Smooth muscle cell (in vitro differentiated cells): ENCODE measurements around the gene FGGY. TPM values are rescaled to one million over a fixed set of nuclear protein-coding genes. Genes with fewer than 3 reads are reported as not detected.
"Not testable (repeated sequence)": the region's sequence is repeated elsewhere in the genome, so short reads cannot be mapped to it uniquely, and the experiment has no call there.

Experiments
- DNase-seq: peaks from one replicate; lab custom pipeline; 2025; ENCODE audit not compliant: unreplicated experiment; lab: John Stamatoyannopoulos, UW
- H2AFZ ChIP-seq: fragments of 200-600 bp; sonication (generic); 2 replicates; pipeline ENCODE4 v1.6.0; 2016; ENCODE audit warnings: antibody characterized with exemption, low read depth, mild to moderate bottlenecking
- H3F3A ChIP-seq: fragments of 200-600 bp; sonication (generic); 2 replicates; pipeline ENCODE4 v1.6.0; 2017; ENCODE audit warnings: antibody characterized with exemption, low read depth
- H3K27ac ChIP-seq: fragments of 200-600 bp; sonication (generic); 2 replicates; pipeline ENCODE4 v1.5.1; 2016; ENCODE audit warnings: low read depth, mild to moderate bottlenecking
- H3K27me3 ChIP-seq: fragments of 200-600 bp; sonication (generic); 2 replicates; pipeline ENCODE4 v1.6.1; 2016; ENCODE audit warnings: low read depth, mild to moderate bottlenecking
- H3K36me3 ChIP-seq: fragments of 200-600 bp; sonication (generic); 2 replicates; pipeline ENCODE4 v1.5.1; 2016; ENCODE audit warnings: low read depth
- H3K4me1 ChIP-seq: fragments of 200-600 bp; sonication (generic); 2 replicates; pipeline ENCODE4 v1.5.1; 2016; ENCODE audit warnings: low read depth
- H3K4me2 ChIP-seq: fragments of 200-600 bp; sonication (generic); 2 replicates; pipeline ENCODE4 v1.6.0; 2016; ENCODE audit warnings: mild to moderate bottlenecking
- H3K4me3 ChIP-seq: fragments of 200-600 bp; sonication (generic); 2 replicates; pipeline ENCODE4 v1.5.1; 2016; ENCODE audit warnings: mild to moderate bottlenecking
- H3K79me2 ChIP-seq: fragments of 200-600 bp; sonication (generic); 2 replicates; pipeline ENCODE4 v1.6.0; 2016; ENCODE audit warnings: low read depth, mild to moderate bottlenecking
- H3K9ac ChIP-seq: fragments of 200-600 bp; sonication (generic); 2 replicates; pipeline ENCODE4 v1.6.0; 2016; ENCODE audit warnings: low read depth
- H3K9me3 ChIP-seq: fragments of 200-600 bp; sonication (generic); replicated peaks from 2 replicates; pipeline ENCODE4 v1.5.1; 2016; ENCODE audit warnings: low read depth
- H4K20me1 ChIP-seq: fragments of 200-600 bp; sonication (generic); 2 replicates; pipeline ENCODE4 v1.6.0; 2016; ENCODE audit warnings: low read depth
- WGBS: methylation state at CpG from one replicate; pipeline ENCODE4 v1.1.7; 2016; ENCODE audit warnings: low lambda C conversion rate; 5-methylcytosine and 5-hydroxymethylcytosine counted together
- polyA plus RNA-seq: library from polyadenylated mRNA; unstranded; fragments of >200 nt; fragmentation: Nextera tagmentation; extraction: Ambion mirVana; gene quantifications from 2 replicates; pipeline ENCODE4 v1.2.1, GENCODE V29; 2016
- total RNA-seq: library from RNA; depleted of rRNA; stranded (reverse); fragments of >200 nt; gene quantifications from 2 replicates; pipeline ENCODE4 v1.2.3, GENCODE V29; 2014
- TF ChIP-seq, protein P1 (sequence below): fragments of 200-600 bp; sonication (generic); IDR thresholded peaks from 2 replicates; pipeline ENCODE4 v1.5.1; 2017; ENCODE audit warnings: borderline replicate concordance, mild to moderate bottlenecking, antibody characterized with exemption; ENCODE audit not compliant: insufficient read depth, poor library complexity, severe bottlenecking

The FGGY gene
- total and polyA plus RNA-seq, 2 experiments from 2014 or later: 5.1 to 9.2 TPM

DNA sequence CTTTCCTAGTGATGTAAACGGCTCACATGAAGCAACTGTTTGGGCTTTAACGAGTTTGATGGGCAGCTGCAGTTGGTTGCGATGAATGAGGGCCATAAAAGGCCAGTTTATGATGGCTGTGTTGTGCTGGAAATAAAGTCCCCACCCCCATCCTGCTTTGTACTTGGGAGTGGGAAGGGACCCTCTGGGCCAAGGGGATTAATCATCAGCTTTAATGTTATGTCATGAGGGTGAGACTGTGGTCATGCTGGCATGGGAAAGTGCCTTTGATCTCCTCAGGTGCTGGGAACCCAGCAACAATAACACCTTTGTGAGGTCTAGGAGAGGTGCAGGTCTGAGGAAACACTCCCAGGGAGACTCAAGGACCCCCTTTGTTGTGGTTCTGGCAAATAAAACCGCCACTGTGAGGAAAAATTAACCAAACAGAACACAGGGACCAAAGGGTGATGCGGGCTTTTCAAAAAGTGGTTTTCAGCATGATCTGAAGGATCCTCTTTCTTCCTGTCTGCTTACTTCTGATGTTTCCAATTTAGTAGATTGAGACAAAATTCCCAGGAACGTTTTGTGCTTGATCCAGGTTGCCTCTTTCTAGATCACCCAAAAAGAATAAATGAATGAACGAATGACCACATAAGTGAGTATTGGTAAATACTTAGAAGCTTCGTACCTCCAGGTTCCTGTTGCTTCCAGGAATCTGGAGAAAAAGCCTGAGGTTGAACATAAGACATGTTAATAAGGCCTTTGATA is 260.1 kb downstream of the FGGY start:
- TF ChIP-seq, protein P1, sequence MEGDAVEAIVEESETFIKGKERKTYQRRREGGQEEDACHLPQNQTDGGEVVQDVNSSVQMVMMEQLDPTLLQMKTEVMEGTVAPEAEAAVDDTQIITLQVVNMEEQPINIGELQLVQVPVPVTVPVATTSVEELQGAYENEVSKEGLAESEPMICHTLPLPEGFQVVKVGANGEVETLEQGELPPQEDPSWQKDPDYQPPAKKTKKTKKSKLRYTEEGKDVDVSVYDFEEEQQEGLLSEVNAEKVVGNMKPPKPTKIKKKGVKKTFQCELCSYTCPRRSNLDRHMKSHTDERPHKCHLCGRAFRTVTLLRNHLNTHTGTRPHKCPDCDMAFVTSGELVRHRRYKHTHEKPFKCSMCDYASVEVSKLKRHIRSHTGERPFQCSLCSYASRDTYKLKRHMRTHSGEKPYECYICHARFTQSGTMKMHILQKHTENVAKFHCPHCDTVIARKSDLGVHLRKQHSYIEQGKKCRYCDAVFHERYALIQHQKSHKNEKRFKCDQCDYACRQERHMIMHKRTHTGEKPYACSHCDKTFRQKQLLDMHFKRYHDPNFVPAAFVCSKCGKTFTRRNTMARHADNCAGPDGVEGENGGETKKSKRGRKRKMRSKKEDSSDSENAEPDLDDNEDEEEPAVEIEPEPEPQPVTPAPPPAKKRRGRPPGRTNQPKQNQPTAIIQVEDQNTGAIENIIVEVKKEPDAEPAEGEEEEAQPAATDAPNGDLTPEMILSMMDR: no peak
- no peak overlapping the region for H3K4me3 ChIP-seq
- no peak overlapping the region for H3K9ac ChIP-seq
- H3K27ac ChIP-seq: no peak overlapping the region
- H3K27me3 ChIP-seq: no peaks in the 10 kb centered on the region
- WGBS: 78% methylated on average over 8 of the region's 8 CpGs
- peaks cover 6% of the 10 kb centered on the region for H3K4me1 ChIP-seq
- no peak overlapping the region for H2AFZ ChIP-seq
- no peaks in the 10 kb centered on the region for H3F3A ChIP-seq
- H3K36me3 ChIP-seq: no peaks in the 10 kb centered on the region
- no peaks in the 10 kb centered on the region for H3K9me3 ChIP-seq
- DNase-seq: no peak
- no peaks in the 10 kb centered on the region for H4K20me1 ChIP-seq
- no peak overlapping the region for H3K4me2 ChIP-seq
- H3K79me2 ChIP-seq: no peaks in the 10 kb centered on the region

DNA sequence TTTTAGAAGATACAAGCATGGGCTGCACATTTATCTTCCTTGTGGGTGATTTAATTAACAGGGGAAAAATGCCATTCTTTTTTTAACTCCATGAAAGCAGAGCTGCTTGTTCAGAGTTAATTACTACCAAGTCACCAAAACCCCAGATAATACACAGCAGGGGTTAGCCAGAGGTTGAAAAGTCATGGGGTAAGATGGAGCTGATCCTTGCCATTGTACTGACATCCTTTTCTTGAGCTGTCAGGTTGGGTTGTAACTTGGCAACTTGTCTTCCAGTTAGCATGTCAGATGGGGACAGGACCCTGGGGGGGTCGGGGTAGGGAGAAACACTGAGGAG is 260.6 kb downstream of the FGGY start:
- no peak overlapping the region for H3K4me3 ChIP-seq
- 100% methylated on average over 1 of the region's 1 CpG for WGBS
- TF ChIP-seq, protein P1: no peak
- H3K9me3 ChIP-seq: no peaks in the 10 kb centered on the region
- DNase-seq: no peak
- no peaks in the 10 kb centered on the region for H4K20me1 ChIP-seq
- H3K4me2 ChIP-seq: no peak overlapping the region
- no peaks in the 10 kb centered on the region for H3F3A ChIP-seq
- no peak overlapping the region for H3K9ac ChIP-seq
- H3K27ac ChIP-seq: no peak overlapping the region
- no peak overlapping the region for H2AFZ ChIP-seq
- H3K4me1 ChIP-seq: peaks cover 6% of the 10 kb centered on the region
- H3K36me3 ChIP-seq: no peaks in the 10 kb centered on the region
- H3K27me3 ChIP-seq: no peaks in the 10 kb centered on the region
- H3K79me2 ChIP-seq: no peaks in the 10 kb centered on the region

DNA sequence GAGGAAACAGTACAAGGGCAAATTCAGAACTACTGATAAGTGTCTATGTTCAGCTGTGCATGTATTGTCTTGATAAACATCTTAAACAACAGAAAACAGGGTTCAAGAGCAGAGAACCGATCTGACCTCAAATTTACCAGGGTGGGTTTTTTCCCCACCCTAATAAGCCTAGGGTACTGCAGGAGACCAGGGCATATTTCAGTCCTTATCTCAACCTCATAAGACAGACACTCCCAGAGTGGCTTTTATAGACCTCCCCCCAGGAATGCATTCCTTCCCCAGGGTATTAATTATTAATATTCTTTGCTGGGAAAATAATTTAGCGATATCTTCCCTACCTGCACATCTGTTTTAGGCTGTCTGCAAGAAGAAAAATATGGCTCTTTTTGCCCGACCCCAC is 261.7 kb downstream of the FGGY start:
- not testable (repeated sequence) for H3K27me3 ChIP-seq, H3K27ac ChIP-seq, H4K20me1 ChIP-seq, H3K9ac ChIP-seq, H2AFZ ChIP-seq, H3K4me2 ChIP-seq, DNase-seq, H3K4me3 ChIP-seq, H3K4me1 ChIP-seq, H3K9me3 ChIP-seq, H3F3A ChIP-seq, H3K36me3 ChIP-seq, H3K79me2 ChIP-seq
- 94% methylated on average over 3 of the region's 3 CpGs for WGBS

DNA sequence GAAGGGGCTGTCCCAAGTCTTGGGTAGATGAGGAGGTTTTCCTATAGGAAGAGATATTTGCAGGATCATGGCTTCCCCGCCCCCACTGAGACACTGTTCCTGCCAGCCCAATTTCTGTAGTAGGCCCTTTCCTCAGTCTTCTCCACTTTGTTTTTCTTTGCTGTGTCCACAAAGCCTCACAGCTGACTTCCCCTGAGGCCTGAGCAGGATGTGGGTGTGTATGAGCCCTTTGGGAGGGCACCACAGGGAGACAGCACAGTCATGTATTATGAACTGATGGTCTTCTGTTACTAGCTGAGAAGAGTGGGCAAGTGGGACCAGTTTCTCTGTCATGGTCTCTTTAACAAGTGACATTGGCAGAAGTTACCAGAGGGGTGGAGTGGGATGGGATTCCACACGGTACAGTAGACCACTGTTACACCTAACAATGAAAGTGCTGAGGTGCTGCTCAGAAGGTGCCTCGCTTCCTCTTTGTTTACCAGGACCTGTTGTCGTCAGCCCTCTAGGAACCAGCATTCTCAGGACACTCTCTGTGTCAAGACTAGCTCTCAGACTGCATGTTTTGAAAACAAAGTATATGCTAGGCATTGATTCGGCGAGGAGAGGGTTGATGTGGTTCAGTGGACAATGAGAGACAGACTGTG is 264.0 kb downstream of the FGGY start:
- H4K20me1 ChIP-seq: no peaks in the 10 kb centered on the region
- H2AFZ ChIP-seq: no peak overlapping the region
- 98% methylated on average over 6 of the region's 6 CpGs for WGBS
- H3K4me3 ChIP-seq: no peak overlapping the region
- no peaks in the 10 kb centered on the region for H3K4me1 ChIP-seq
- no peak overlapping the region for H3K9ac ChIP-seq
- no peaks in the 10 kb centered on the region for H3F3A ChIP-seq
- no peak overlapping the region for H3K4me2 ChIP-seq
- H3K79me2 ChIP-seq: no peaks in the 10 kb centered on the region
- H3K9me3 ChIP-seq: no peaks in the 10 kb centered on the region
- no peak for DNase-seq
- TF ChIP-seq, protein P1: no peak
- no peaks in the 10 kb centered on the region for H3K36me3 ChIP-seq
- H3K27ac ChIP-seq: no peak overlapping the region
- H3K27me3 ChIP-seq: no peaks in the 10 kb centered on the region
